HFF-Myc (cell line): ENCODE measurements around the gene ZNF474.

Source experiments
- DNase-seq: peaks from one replicate; pipeline ENCODE4 v3.0.0-alpha.2; 2011; ENCODE audit warnings: low read depth; ENCODE audit errors: extremely low read depth
- H3K4me3 ChIP-seq: replicated peaks from 2 replicates; pipeline ENCODE4 v1.5.1; 2011; ENCODE audit warnings: low read depth, mild to moderate bottlenecking, control low read depth, low read length
- CTCF ChIP-seq: IDR thresholded peaks from 2 replicates; pipeline ENCODE4 v1.5.1; 2012; ENCODE audit warnings: mild to moderate bottlenecking, low read depth, low read length, control low read depth; ENCODE audit errors: missing control alignments

Gene ZNF474

DNA sequence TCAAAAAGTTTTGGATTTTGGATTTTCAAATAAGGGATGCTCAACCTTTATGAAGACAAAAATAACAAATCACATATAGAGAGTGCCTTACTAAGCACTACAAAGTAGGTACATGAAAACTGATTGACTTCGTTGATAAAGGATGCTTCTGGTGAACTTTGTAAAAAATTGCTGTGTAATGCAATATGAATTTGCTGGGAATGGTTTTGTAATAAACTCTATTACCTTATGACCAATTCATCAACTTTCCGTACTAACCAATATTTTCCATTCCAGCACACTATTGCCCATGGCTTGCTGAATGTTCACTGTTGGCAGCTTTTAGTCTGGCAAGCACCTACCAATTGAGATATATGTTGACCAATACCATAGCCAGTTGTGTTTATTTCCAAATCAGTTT is 23.4 kb upstream of the ZNF474 start:
- no peak for DNase-seq
- TF ChIP-seq CTCF = no peak
- no peak overlapping the region for H3K4me3 ChIP-seq

DNA sequence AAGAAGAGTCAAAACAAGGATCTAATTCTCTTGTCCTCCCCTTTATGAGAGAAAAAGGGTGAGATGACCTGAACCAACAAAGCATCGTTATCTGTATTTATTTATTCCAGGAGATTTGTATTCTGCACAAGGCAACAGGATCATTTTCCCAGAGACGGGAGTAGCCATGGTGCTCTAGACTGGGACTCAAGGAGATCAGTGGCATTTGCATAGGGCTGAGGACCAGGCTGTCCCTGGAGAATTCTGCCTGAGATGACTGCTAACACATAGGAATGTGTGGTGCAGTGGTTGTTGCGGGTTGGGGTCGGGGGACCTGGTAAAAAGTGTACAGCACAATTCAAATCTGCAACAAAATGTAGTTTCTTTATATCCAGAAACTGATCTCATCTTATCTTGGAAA is 22.3 kb upstream of the ZNF474 start:
- DNase-seq = no peak
- no peak overlapping the region for H3K4me3 ChIP-seq
- no peak for TF ChIP-seq CTCF

- no peak for TF ChIP-seq CTCF
- no peak overlapping the region for H3K4me3 ChIP-seq
- no peak for DNase-seq
Observed at GRCh38 chr5:122110987-122111386, 18.4 kb upstream of the ZNF474 start.

DNA sequence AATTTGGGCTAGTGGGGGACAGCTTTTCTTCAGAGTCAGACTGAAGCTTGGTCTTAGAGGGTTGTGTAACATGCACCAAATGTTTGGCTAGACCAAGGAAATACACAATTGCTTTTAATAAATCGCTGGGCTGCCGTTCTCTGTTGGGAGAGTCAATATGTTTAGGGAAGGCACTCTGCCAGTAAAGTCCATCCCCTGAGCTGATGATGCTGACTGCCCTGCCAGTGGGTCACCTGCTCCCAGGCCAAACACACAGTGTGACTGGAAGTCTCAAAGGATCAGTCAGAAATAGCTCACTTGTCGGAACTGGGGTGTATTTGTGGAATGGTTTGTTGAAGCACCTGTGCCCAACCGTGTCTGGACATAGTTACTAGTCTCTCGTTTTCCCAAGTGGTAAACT is 17.9 kb upstream of the ZNF474 start:
- no peak overlapping the region for H3K4me3 ChIP-seq
- no peak for DNase-seq
- TF ChIP-seq CTCF = no peak

- no peak for DNase-seq
- no peak for TF ChIP-seq CTCF
- H3K4me3 ChIP-seq = no peak overlapping the region
Observed at GRCh38 chr5:122112063-122112462, 17.3 kb upstream of the ZNF474 start.

DNA sequence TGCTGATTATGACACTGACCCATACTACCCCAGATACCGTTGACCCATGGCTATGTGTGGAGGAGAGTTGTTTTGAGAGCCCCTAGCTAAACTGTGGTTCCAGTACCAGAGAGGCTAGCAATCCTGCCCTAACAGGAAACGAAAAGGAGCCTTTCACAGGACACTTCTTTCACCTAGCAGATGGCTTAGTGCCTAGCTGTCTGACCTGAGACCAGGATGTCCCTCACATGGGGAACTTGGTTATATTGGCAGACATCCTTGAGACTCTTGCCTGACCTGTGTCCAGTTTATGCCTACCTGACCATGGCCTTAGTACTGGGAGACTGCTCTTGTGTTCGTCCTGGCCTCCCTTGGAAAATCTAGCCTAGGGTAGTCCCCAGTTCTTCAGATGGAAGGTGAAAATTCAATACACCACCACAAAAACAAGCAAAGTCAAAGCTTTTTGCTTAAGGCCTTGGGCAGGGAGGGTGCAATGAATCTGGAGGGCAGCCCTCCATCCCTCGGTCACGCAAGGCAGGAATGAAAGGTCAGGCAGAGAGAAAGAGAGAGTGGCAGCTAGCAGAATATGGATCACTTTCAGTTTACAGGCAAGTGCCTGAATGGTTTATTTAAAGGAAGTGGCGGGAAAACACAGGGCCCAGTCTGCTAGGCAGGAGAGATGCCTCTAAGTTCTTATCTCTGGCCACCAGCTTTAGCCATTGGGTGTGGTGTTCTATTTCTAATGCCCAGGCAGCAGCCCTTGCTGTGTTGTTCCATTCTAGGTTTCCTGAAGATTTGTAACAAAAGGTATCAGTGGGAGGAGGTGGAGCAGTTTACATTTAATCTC is 16.4 kb upstream of the ZNF474 start:
- DNase-seq = no peak
- no peak for TF ChIP-seq CTCF
- no peak overlapping the region for H3K4me3 ChIP-seq

- no peak for DNase-seq
- H3K4me3 ChIP-seq = no peak overlapping the region
- TF ChIP-seq CTCF = no peak
Observed at GRCh38 chr5:122114501-122114900, 14.8 kb upstream of the ZNF474 start.
